IMR-90 (cell line): ENCODE results near the gene SLC35B4. TPM values are rescaled to one million over a fixed set of nuclear protein-coding genes. Genes with fewer than 3 reads are reported as not detected.

Source experiments
- ATAC-seq: fragments of 200-7000 bp; cut with Tn5 transposase; 2 replicates; pipeline ENCODE4 v1.9.1; 2020; ENCODE audit warnings: low read depth, mild to moderate bottlenecking, moderate library complexity
- BruUV-seq: library from RNA; stranded (reverse); fragments of 400-500 nt; replicated peaks from 2 replicates; lab custom pipeline; 2021; lab: Mats Ljungman, UMichigan
- CTCF ChIA-PET: fragments of 300-600 bp; formaldehyde crosslinking; extraction: SDS; loops from one replicate; lab custom pipeline; 2021; ENCODE audit warnings: antibody characterized with exemption; lab: Yijun Ruan, JAX
- POLR2A ChIA-PET: fragments of 300-600 bp; sonication (Branson Sonifier 250); formaldehyde crosslinking; loops from one replicate; lab custom pipeline; 2022; ENCODE audit warnings: antibody characterized with exemption; ENCODE audit not compliant: unreplicated experiment; lab: Charles Lee
- DNase-seq: peaks from one replicate; pipeline ENCODE4 v3.0.0; 2013
- H2AFZ ChIP-seq: replicated peaks from 2 replicates; pipeline ENCODE3; 2013; ENCODE audit warnings: low read length, mild to moderate bottlenecking; ENCODE audit not compliant: poor library complexity
- H2AK5ac ChIP-seq: 2 replicates; pipeline ENCODE4 v1.6.1; 2013; ENCODE audit warnings: low read depth, low read length, inconsistent platforms
- H2AK9ac ChIP-seq: replicated peaks from 2 replicates; pipeline ENCODE3; 2013; ENCODE audit warnings: mild to moderate bottlenecking, low read depth, low read length, moderate library complexity; ENCODE audit not compliant: poor library complexity
- H2BK120ac ChIP-seq: 2 replicates; pipeline ENCODE4 v1.6.1; 2013; ENCODE audit warnings: low read depth, low read length, inconsistent platforms
- H2BK15ac ChIP-seq: 3 replicates; pipeline ENCODE4 v1.6.1; 2013; ENCODE audit warnings: low read depth, low read length, inconsistent platforms
- H2BK20ac ChIP-seq: 2 replicates; pipeline ENCODE4 v1.6.1; 2013; ENCODE audit warnings: low read depth, mild to moderate bottlenecking, inconsistent platforms, low read length, moderate library complexity
- H2BK5ac ChIP-seq: 2 replicates; pipeline ENCODE4 v1.6.1; 2013; ENCODE audit warnings: mild to moderate bottlenecking, low read depth, low read length, inconsistent platforms; ENCODE audit not compliant: poor library complexity, severe bottlenecking
- H3K14ac ChIP-seq: replicated peaks from 2 replicates; pipeline ENCODE4 v1.6.1; 2013; ENCODE audit warnings: low read depth, low read length, inconsistent platforms
- H3K18ac ChIP-seq: 2 replicates; pipeline ENCODE4 v1.6.1; 2013; ENCODE audit warnings: low read depth, low read length, control low read depth
- H3K23ac ChIP-seq: 2 replicates; pipeline ENCODE4 v1.6.1; 2013; ENCODE audit warnings: low read depth, low read length, inconsistent platforms
- H3K27ac ChIP-seq: 2 replicates; pipeline ENCODE4 v1.5.1; 2013; ENCODE audit warnings: mild to moderate bottlenecking, control low read depth, low read length; ENCODE audit not compliant: insufficient read depth
- H3K27me3 ChIP-seq: 2 replicates; pipeline ENCODE4 v1.6.1; 2013; ENCODE audit warnings: low read length; ENCODE audit not compliant: control insufficient read depth, insufficient read depth
- H3K36me3 ChIP-seq: 2 replicates; pipeline ENCODE4 v1.6.1; 2013; ENCODE audit warnings: low read length, mixed read lengths; ENCODE audit not compliant: control insufficient read depth, insufficient read depth
- H3K4ac ChIP-seq: 2 replicates; pipeline ENCODE4 v1.6.1; 2013; ENCODE audit warnings: low read depth, low read length, inconsistent platforms
- H3K4me1 ChIP-seq: 2 replicates; pipeline ENCODE4 v1.6.1; 2013; ENCODE audit warnings: low read length, mixed read lengths; ENCODE audit not compliant: control insufficient read depth, insufficient read depth
- H3K4me2 ChIP-seq: 2 replicates; pipeline ENCODE4 v1.6.1; 2013; ENCODE audit warnings: low read depth, mild to moderate bottlenecking, control low read depth, low read length, moderate library complexity
- H3K4me3 ChIP-seq: 2 replicates; pipeline ENCODE4 v1.5.1; 2013; ENCODE audit warnings: low read depth, mild to moderate bottlenecking, control low read depth, low read length, moderate library complexity; ENCODE audit not compliant: insufficient read depth
- H3K56ac ChIP-seq: 2 replicates; pipeline ENCODE4 v1.6.1; 2013; ENCODE audit warnings: low read length, inconsistent platforms; ENCODE audit not compliant: insufficient read depth; ENCODE audit errors: extremely low read depth
- H3K79me1 ChIP-seq, 2 experiments: 2 replicates each; pipeline ENCODE4 v1.6.1; 2013; ENCODE audit warnings: low read length in 2 of 2, inconsistent platforms in 1 of 2, low read depth in 1 of 2
- H3K9ac ChIP-seq: 2 replicates; pipeline ENCODE4 v1.6.1; 2013; ENCODE audit warnings: low read depth, low read length, control low read depth
- H3K9me1 ChIP-seq: 2 replicates; pipeline ENCODE4 v1.6.1; 2013; ENCODE audit warnings: low read length, inconsistent platforms; ENCODE audit not compliant: insufficient read depth
- H3K9me3 ChIP-seq: 2 replicates; pipeline ENCODE4 v1.6.1; 2013; ENCODE audit warnings: low read length; ENCODE audit not compliant: control insufficient read depth, insufficient read depth
- H4K20me1 ChIP-seq: 2 replicates; pipeline ENCODE4 v1.6.1; 2013; ENCODE audit warnings: low read length, inconsistent platforms; ENCODE audit not compliant: insufficient read depth
- H4K5ac ChIP-seq: 2 replicates; pipeline ENCODE4 v1.6.1; 2013; ENCODE audit warnings: mild to moderate bottlenecking, low read depth, low read length, control low read depth
- H4K8ac ChIP-seq, 2 experiments: 2 replicates each; pipeline ENCODE4 v1.6.1; 2013; ENCODE audit warnings: low read depth in 2 of 2, low read length in 2 of 2, control low read depth in 1 of 2, inconsistent platforms in 1 of 2
- H4K91ac ChIP-seq: 2 replicates; pipeline ENCODE4 v1.6.1; 2013; ENCODE audit warnings: low read depth, low read length, inconsistent platforms; ENCODE audit not compliant: insufficient read depth
- BHLHE40 ChIP-seq: fragments of 150-350 bp; IDR thresholded peaks from 2 replicates; pipeline ENCODE4 v1.6.1; 2016; ENCODE audit warnings: mild to moderate bottlenecking, low read depth, low read length
- CEBPB ChIP-seq: IDR thresholded peaks from 2 replicates; pipeline ENCODE4 v1.6.1; 2012; ENCODE audit warnings: low read depth, low read length, improper control_type of control experiment
- CHD1 ChIP-seq: IDR thresholded peaks from 2 replicates; pipeline ENCODE4 v1.6.1; 2012; ENCODE audit warnings: low read depth, low read length, improper control_type of control experiment
- ELK1 ChIP-seq: fragments of 150-350 bp; IDR thresholded peaks from 2 replicates; pipeline ENCODE4 v1.6.1; 2016; ENCODE audit warnings: low read depth, mild to moderate bottlenecking, low read length, moderate library complexity, borderline replicate concordance
- FOS ChIP-seq: fragments of 150-350 bp; IDR thresholded peaks from 2 replicates; pipeline ENCODE4 v1.6.1; 2016; ENCODE audit warnings: low read depth, low read length
- MAFK ChIP-seq: IDR thresholded peaks from 2 replicates; pipeline ENCODE4 v1.6.1; 2012; ENCODE audit warnings: low read depth, low read length, improper control_type of control experiment
- MAZ ChIP-seq: IDR thresholded peaks from 2 replicates; pipeline ENCODE4 v1.6.1; 2012; ENCODE audit warnings: low read depth, mild to moderate bottlenecking, low read length, improper control_type of control experiment, moderate library complexity, borderline replicate concordance
- MXI1 ChIP-seq: IDR thresholded peaks from 2 replicates; pipeline ENCODE4 v1.6.1; 2012; ENCODE audit warnings: low read depth, mild to moderate bottlenecking, low read length, moderate library complexity, borderline replicate concordance
- NFE2L2 ChIP-seq: fragments of 150-350 bp; IDR thresholded peaks from 2 replicates; pipeline ENCODE4 v1.6.1; 2016; ENCODE audit warnings: low read depth, mild to moderate bottlenecking, low read length
- POLR2A ChIP-seq: IDR thresholded peaks from 2 replicates; pipeline ENCODE4 v1.6.1; 2012; ENCODE audit warnings: mild to moderate bottlenecking, low read depth, low read length
- RAD21 ChIP-seq: IDR thresholded peaks from 2 replicates; pipeline ENCODE4 v1.6.1; 2012; ENCODE audit warnings: low read length, improper control_type of control experiment
- RCOR1 ChIP-seq: IDR thresholded peaks from 2 replicates; pipeline ENCODE4 v1.6.1; 2012; ENCODE audit warnings: mild to moderate bottlenecking, low read length, improper control_type of control experiment; ENCODE audit not compliant: insufficient replicate concordance
- RFX5 ChIP-seq: IDR thresholded peaks from 2 replicates; pipeline ENCODE4 v1.8.0; 2012; ENCODE audit warnings: low read depth, mild to moderate bottlenecking, low read length, moderate library complexity
- SMC3 ChIP-seq: fragments of 150-350 bp; IDR thresholded peaks from 2 replicates; pipeline ENCODE4 v1.6.1; 2016; ENCODE audit warnings: low read depth, mild to moderate bottlenecking, antibody characterized with exemption, low read length, moderate library complexity
- USF2 ChIP-seq: fragments of 150-350 bp; IDR thresholded peaks from 2 replicates; pipeline ENCODE4 v1.6.1; 2017; ENCODE audit warnings: mild to moderate bottlenecking, antibody characterized with exemption, low read length, low read depth
- WGBS, 2 experiments: methylation state at CpG; one replicate each; pipeline versions ENCODE4 v1.1.5 to v1.1.7; 2013; ENCODE audit warnings: missing lambda C conversion rate in 2 of 2; ENCODE audit not compliant: insufficient read length in 1 of 2; ENCODE audit errors: extremely low coverage in 2 of 2; 5-methylcytosine and 5-hydroxymethylcytosine counted together
- dilution Hi-C: fragments of 300-500 bp; cut with HindIII; formaldehyde crosslinking; loops from one replicate; pipeline ENCODE4 v1.14.3; 2018; ENCODE audit warnings: low sequenced_read_pairs; ENCODE audit not compliant: unreplicated experiment
- in situ Hi-C: fragments of 300-500 bp; cut with MboI; formaldehyde crosslinking; loops from 3 replicates; pipeline ENCODE4 v1.14.3; 2019; ENCODE audit warnings: low sequenced_read_pairs, inconsistent platforms, mixed read lengths
- intact Hi-C: fragments of 100-400 bp; cut with micrococcal nuclease; formaldehyde crosslinking; loops from 2 replicates; pipeline ENCODE4 v1.10.0; 2022
- polyA plus RNA-seq, 3 experiments: library from polyadenylated mRNA; depleted of rRNA; stranded (reverse); fragments of >200 nt; gene quantifications; 2 replicates each; pipeline ENCODE4 v1.2.3, GENCODE V29; 2012; ENCODE audit warnings: low replicate concordance in 1 of 3
- total RNA-seq: library from RNA; depleted of rRNA; stranded (reverse); fragments of >200 nt; gene quantifications from 2 replicates; pipeline ENCODE4 v1.2.3, GENCODE V29; 2012
- TF ChIP-seq, protein P1 (sequence below): conservative IDR thresholded peaks from 2 replicates; pipeline ENCODE4 v1.5.1; 2012; ENCODE audit warnings: mild to moderate bottlenecking, low read depth, low read length, improper control_type of control experiment

The SLC35B4 gene
- total and polyA plus RNA-seq, 2 of the 4 experiments (the other 2 are of a cell fraction) = 10.0 to 15.6 TPM

GRCh38 chr7:134297489-134297888 lies 19.2 kb downstream of the SLC35B4 start:
- TF ChIP-seq RFX5 (no peak), CEBPB (no peak), MAZ (no peak), NFE2L2 (no peak), USF2 (no peak), CHD1 (no peak), MXI1 (no peak), ELK1 (no peak), BHLHE40 (no peak), FOS (no peak), MAFK (no peak), RAD21 (no peak), RCOR1 (no peak), SMC3 (no peak), POLR2A (no peak)
- TF ChIP-seq, protein P1, sequence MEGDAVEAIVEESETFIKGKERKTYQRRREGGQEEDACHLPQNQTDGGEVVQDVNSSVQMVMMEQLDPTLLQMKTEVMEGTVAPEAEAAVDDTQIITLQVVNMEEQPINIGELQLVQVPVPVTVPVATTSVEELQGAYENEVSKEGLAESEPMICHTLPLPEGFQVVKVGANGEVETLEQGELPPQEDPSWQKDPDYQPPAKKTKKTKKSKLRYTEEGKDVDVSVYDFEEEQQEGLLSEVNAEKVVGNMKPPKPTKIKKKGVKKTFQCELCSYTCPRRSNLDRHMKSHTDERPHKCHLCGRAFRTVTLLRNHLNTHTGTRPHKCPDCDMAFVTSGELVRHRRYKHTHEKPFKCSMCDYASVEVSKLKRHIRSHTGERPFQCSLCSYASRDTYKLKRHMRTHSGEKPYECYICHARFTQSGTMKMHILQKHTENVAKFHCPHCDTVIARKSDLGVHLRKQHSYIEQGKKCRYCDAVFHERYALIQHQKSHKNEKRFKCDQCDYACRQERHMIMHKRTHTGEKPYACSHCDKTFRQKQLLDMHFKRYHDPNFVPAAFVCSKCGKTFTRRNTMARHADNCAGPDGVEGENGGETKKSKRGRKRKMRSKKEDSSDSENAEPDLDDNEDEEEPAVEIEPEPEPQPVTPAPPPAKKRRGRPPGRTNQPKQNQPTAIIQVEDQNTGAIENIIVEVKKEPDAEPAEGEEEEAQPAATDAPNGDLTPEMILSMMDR = no peak
- Histone ChIP-seq H3K9ac (no peak overlapping the region), H3K56ac (no peak overlapping the region), H2AK5ac (no peak overlapping the region), H3K27me3 (no peaks in the 10 kb centered on the region), H3K27ac (no peak overlapping the region), H3K4ac (no peak overlapping the region), H3K36me3 (peaks cover 16% of the 10 kb centered on the region), H4K8ac (no peak overlapping the region), H3K79me1 (no peaks in the 10 kb centered on the region), H2BK5ac (no peak overlapping the region), H3K4me3 (no peak overlapping the region), H3K4me2 (no peak overlapping the region), H3K23ac (no peak overlapping the region), H2AK9ac (no peak overlapping the region), H3K9me1 (no peaks in the 10 kb centered on the region; the same call in 1 of the 2 replicates), H4K91ac (no peak overlapping the region), H4K20me1 (no peaks in the 10 kb centered on the region), H3K9me3 (no peaks in the 10 kb centered on the region), H3K14ac (no peak overlapping the region), H2BK15ac (no peak overlapping the region), H4K5ac (no peak overlapping the region), H2AFZ (no peak overlapping the region), H3K4me1 (peaks cover 4% of the 10 kb centered on the region; the same call in 1 of the 2 replicates), H3K18ac (no peak overlapping the region), H2BK120ac (no peak overlapping the region), H2BK20ac (no peak overlapping the region)
- DNase-seq (no peak), ATAC-seq (no peak)
- no TSS peak for BruUV-seq
- dilution Hi-C loops = no loop called here
- no CpG with 5 or more reads among the region's 2 CpGs for WGBS, 2 experiments
- intact Hi-C loops = loop anchor here (5.0 kb wide), 1 partner anchor 75 kb away; no protein-coding TSS in a partner anchor
- ChIA-PET CTCF (no interaction called here), POLR2A (no interaction called here)
- in situ Hi-C loops = no loop called here
